ENCODE measurements around the gene FOXN4.

- TF ChIP-seq CTCF (IDR thresholded peaks at IDR 0.05): no peak
- no peak for TF ChIP-seq POLR2A (IDR thresholded peaks at IDR 0.05)
- TF ChIP-seq EP300 (IDR thresholded peaks at IDR 0.05): no peak
Observed at GRCh38 chr12:109334887-109335286, 25.8 kb upstream of the FOXN4 start.

Data from suprapubic skin (tissue), 3 donors.